ENCODE results near the gene TRPV5. TPM values are rescaled to one million over a fixed set of nuclear protein-coding genes. Genes with fewer than 3 reads are reported as not detected.

Gene TRPV5
- total and polyA plus RNA-seq, 2 of the 4 experiments (the other 2 are of a cell fraction), result not detected

DNA sequence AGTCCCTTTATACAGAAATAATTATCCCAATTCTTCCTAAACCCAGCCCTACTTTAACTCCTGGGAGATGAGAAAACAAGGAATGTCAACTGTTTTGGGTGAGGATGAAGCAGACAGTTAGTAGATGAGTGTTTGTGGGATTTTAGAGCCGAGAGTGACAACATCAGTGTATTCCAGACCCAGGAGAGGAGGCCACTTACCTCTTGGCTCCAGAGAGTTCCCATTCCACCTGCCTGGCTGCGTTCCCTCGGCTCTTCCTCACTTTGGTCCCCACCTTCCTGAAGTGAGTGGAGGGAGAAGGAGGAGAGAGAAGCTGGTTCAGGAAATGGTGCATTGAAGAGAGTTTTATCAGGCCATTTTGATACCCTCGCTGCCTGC lies 28.0 kb upstream of the TRPV5 start:
- no peaks in the 10 kb centered on the region for H3K36me3 ChIP-seq (ENCODE audit: control insufficient read depth, insufficient read depth, low read length)
- dilution Hi-C loops (cut with HindIII; ENCODE audit: low sequenced_read_pairs, unreplicated experiment) (no loop called here), intact Hi-C loops (cut with micrococcal nuclease) (no loop called here), in situ Hi-C loops (cut with MboI; ENCODE audit: low sequenced_read_pairs) (no loop called here)
- no peak overlapping the region for H3K18ac ChIP-seq (ENCODE audit: low read depth, low read length)
- no peak overlapping the region for H3K23ac ChIP-seq (ENCODE audit: low read depth, low read length)
- no peak overlapping the region for H3K4me3 ChIP-seq (ENCODE audit: insufficient read depth, low read depth, low read length)
- no peak overlapping the region for H2AK5ac ChIP-seq (ENCODE audit: low read depth, low read length)
- no peak overlapping the region for H2BK15ac ChIP-seq (ENCODE audit: low read depth, low read length)
- no peak overlapping the region for H3K9ac ChIP-seq (ENCODE audit: low read depth, low read length)
- no peak for ATAC-seq (ENCODE audit: low read depth)
- H3K4ac ChIP-seq (ENCODE audit: low read depth, low read length), result no peak overlapping the region
- DNase-seq, result no peak
- H3K27me3 ChIP-seq (ENCODE audit: control insufficient read depth, insufficient read depth, low read length), result no peaks in the 10 kb centered on the region
- no peak overlapping the region for H3K4me2 ChIP-seq (ENCODE audit: low read depth, low read length)
- TF ChIP-seq RCOR1 (IDR thresholded peaks at IDR 0.05; ENCODE audit: insufficient replicate concordance, low read length), result no peak
- TF ChIP-seq POLR2A (IDR thresholded peaks at IDR 0.05; ENCODE audit: low read depth, low read length), result no peak
- TF ChIP-seq CHD1 (IDR thresholded peaks at IDR 0.05; ENCODE audit: low read depth, low read length), result no peak
- TF ChIP-seq RAD21 (IDR thresholded peaks at IDR 0.05; ENCODE audit: low read length), result no peak
- TF ChIP-seq BHLHE40 (IDR thresholded peaks at IDR 0.05; ENCODE audit: low read depth, low read length), result no peak
- TF ChIP-seq FOS (IDR thresholded peaks at IDR 0.05; ENCODE audit: low read depth, low read length), result no peak
- no peak overlapping the region for H3K14ac ChIP-seq (replicated peaks; ENCODE audit: low read depth, low read length)
- ChIA-PET CTCF (no interaction called here), POLR2A (ENCODE audit: unreplicated experiment) (no interaction called here)
- no peaks in the 10 kb centered on the region; the same call in 1 of the 2 replicates for H3K9me3 ChIP-seq (ENCODE audit: control insufficient read depth, insufficient read depth, low read length)
- no peak overlapping the region for H3K56ac ChIP-seq (ENCODE audit: extremely low read depth, insufficient read depth, low read length)
- no peak overlapping the region for H4K5ac ChIP-seq (ENCODE audit: low read depth, low read length)
- no peak overlapping the region for H2BK20ac ChIP-seq (ENCODE audit: low read depth, low read length)
- WGBS, 2 experiments (ENCODE audit: extremely low coverage in 2 of 2, insufficient read length in 1 of 2), result 0% methylated on average over 2 of the region's 4 CpGs; no CpG with 5 or more reads in 1 of the 2 experiments
- H2BK5ac ChIP-seq (ENCODE audit: low read depth, low read length, poor library complexity, severe bottlenecking), result no peak overlapping the region
- H4K91ac ChIP-seq (ENCODE audit: insufficient read depth, low read depth, low read length), result no peak overlapping the region
- H3K4me1 ChIP-seq (ENCODE audit: control insufficient read depth, insufficient read depth, low read length), result no peaks in the 10 kb centered on the region
- H2AFZ ChIP-seq (replicated peaks; ENCODE audit: low read length, poor library complexity), result no peak overlapping the region
- no peak overlapping the region for H3K27ac ChIP-seq (ENCODE audit: insufficient read depth, low read length)
- H4K20me1 ChIP-seq (ENCODE audit: insufficient read depth, low read length), result no peaks in the 10 kb centered on the region
- H4K8ac ChIP-seq (ENCODE audit: low read depth in 2 of 2, low read length in 2 of 2), result no peak overlapping the region
- no TSS peak for BruUV-seq (replicated peaks)
- no peak overlapping the region for H2BK120ac ChIP-seq (ENCODE audit: low read depth, low read length)
- H3K79me1 ChIP-seq (ENCODE audit: low read depth in 1 of 2, low read length in 2 of 2), result no peaks in the 10 kb centered on the region
- no peak overlapping the region for H2AK9ac ChIP-seq (replicated peaks; ENCODE audit: low read depth, low read length, poor library complexity)
- H3K9me1 ChIP-seq (ENCODE audit: insufficient read depth, low read length), result no peaks in the 10 kb centered on the region
